Progenitor cell of endocrine pancreas (in vitro differentiated cells): ENCODE results near the gene EN2. TPM values are rescaled to one million over a fixed set of nuclear protein-coding genes. Genes with fewer than 3 reads are reported as not detected.

Experiments
- DNase-seq: peaks from one replicate; pipeline ENCODE4 v3.0.0; 2021; ENCODE audit warnings: low spot score; ENCODE audit not compliant: unreplicated experiment
- H3K27ac Mint-ChIP-seq: 2 replicates; pipeline ENCODE4 v1.8.0; 2021; ENCODE audit warnings: mild to moderate bottlenecking, moderate library complexity, mixed read lengths
- H3K27me3 Mint-ChIP-seq: 2 replicates; pipeline ENCODE4 v1.8.0; 2021; ENCODE audit warnings: mixed read lengths
- H3K36me3 Mint-ChIP-seq: 2 replicates; pipeline ENCODE4 v1.8.0; 2022; ENCODE audit warnings: mixed read lengths; ENCODE audit not compliant: insufficient read depth
- H3K4me1 Mint-ChIP-seq: 2 replicates; pipeline ENCODE4 v1.8.0; 2021; ENCODE audit warnings: low read depth, mixed read lengths
- H3K4me3 Mint-ChIP-seq: 2 replicates; pipeline ENCODE4 v1.8.0; 2021; ENCODE audit warnings: low read depth, mild to moderate bottlenecking, moderate library complexity, mixed read lengths
- H3K9me3 Mint-ChIP-seq: 2 replicates; pipeline ENCODE4 v1.8.0; 2021; ENCODE audit warnings: low read depth, mixed read lengths
- total RNA-seq: library from RNA; stranded (reverse); gene quantifications from 2 replicates; pipeline ENCODE4 v1.2.1, GENCODE V29; 2021
- TF ChIP-seq, protein P1 (sequence below): fragments of 200-600 bp; sonication (generic); IDR thresholded peaks from one replicate; pipeline ENCODE4 v1.5.0; 2021; ENCODE audit warnings: antibody characterized with exemption, mild to moderate bottlenecking; ENCODE audit not compliant: unreplicated experiment

EN2 gene
- total RNA-seq, 1 donor from 2014 or later, result not detected

DNA sequence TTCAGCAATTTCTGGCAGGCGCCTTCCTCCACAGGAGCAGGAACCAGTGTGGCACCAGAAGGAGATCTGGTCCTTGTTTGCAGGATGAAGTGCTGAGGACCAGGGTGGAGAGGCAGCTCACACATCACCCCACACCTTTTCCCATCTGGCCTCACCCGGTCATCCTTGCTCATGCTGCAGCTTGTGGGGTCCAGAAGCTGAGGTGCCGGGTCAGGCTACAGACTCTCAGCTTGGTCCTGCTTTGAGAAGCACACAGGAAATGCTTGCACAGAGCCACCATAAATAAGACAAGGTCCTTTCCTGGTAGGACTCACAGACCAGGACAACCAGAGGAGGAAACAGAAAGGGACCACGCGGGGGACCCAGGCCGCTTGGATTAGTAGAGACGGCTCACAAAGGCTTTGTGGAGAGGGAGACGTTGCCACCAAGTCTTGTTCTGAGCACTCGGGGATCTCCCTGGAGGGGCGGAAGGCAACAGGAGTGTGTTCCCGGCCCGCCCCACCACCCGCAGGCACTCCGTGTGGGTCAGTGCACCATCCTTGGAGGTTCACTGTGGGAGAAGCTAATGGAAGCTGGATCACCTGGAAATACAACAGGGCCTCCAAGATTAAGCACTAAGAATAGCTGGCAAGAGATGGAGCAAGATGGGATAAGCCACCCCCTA lies 29.6 kb upstream of the EN2 start:
- peaks cover 84% of the 10 kb centered on the region for H3K27me3 Mint-ChIP-seq

DNA sequence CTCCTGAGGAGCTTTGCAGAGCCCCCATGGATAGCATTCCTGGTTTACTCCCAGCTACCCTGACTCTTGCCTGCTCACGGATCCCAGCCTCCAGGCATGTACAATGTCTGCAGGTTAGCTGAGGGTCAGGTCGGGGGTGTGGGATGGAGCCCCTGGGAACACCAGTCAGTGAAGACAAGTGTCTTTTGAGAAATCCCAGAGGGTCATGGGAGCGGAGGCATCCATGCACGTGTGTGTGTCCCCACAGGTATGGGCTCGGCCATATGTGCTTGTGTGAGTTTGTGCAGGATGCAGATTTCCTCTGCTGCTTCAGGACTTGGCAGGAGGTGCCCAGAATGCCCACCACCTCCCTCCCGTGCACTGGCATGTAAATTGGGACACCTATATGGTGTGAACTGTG lies 28.3 kb upstream of the EN2 start:
- H3K4me1 Mint-ChIP-seq, result no peaks in the 10 kb centered on the region

More for the DNA sequence above, 29.6 kb upstream of the EN2 start:
- H3K9me3 Mint-ChIP-seq, result no peaks in the 10 kb centered on the region
- DNase-seq, result no peak
- H3K27ac Mint-ChIP-seq, result no peak overlapping the region
- H3K36me3 Mint-ChIP-seq, result no peaks in the 10 kb centered on the region
- no peaks in the 10 kb centered on the region for H3K4me1 Mint-ChIP-seq
- no peak overlapping the region for H3K4me3 Mint-ChIP-seq
- TF ChIP-seq, protein P1, sequence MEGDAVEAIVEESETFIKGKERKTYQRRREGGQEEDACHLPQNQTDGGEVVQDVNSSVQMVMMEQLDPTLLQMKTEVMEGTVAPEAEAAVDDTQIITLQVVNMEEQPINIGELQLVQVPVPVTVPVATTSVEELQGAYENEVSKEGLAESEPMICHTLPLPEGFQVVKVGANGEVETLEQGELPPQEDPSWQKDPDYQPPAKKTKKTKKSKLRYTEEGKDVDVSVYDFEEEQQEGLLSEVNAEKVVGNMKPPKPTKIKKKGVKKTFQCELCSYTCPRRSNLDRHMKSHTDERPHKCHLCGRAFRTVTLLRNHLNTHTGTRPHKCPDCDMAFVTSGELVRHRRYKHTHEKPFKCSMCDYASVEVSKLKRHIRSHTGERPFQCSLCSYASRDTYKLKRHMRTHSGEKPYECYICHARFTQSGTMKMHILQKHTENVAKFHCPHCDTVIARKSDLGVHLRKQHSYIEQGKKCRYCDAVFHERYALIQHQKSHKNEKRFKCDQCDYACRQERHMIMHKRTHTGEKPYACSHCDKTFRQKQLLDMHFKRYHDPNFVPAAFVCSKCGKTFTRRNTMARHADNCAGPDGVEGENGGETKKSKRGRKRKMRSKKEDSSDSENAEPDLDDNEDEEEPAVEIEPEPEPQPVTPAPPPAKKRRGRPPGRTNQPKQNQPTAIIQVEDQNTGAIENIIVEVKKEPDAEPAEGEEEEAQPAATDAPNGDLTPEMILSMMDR, result no peak

DNA sequence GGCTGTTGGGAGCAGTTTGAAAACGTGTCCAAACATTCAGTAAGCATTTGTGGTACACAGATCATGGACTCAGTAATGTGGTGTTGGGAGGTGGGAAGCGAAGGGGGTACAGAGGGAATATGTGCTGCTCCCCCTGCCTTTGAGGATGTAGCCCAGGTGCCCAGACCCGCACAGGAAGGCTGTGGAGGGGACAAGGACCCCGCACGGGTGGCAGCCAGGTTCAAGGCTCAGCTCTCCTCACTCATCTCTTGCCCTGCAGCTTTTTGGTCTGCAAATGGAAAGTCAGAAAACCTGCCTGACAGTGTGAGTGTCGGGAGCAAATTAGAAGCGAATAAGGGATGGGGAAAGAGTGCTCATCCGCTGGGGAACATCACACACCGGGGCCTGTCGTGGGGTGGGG lies 27.3 kb upstream of the EN2 start:
- peaks cover 88% of the 10 kb centered on the region for H3K27me3 Mint-ChIP-seq
- no peaks in the 10 kb centered on the region for H3K36me3 Mint-ChIP-seq
- DNase-seq, result no peak
- H3K9me3 Mint-ChIP-seq, result no peaks in the 10 kb centered on the region
- H3K4me3 Mint-ChIP-seq, result no peak overlapping the region
- TF ChIP-seq, protein P1, result no peak
- H3K4me1 Mint-ChIP-seq, result no peaks in the 10 kb centered on the region
- no peak overlapping the region for H3K27ac Mint-ChIP-seq

More for the DNA sequence above, 28.3 kb upstream of the EN2 start:
- Mint-ChIP-seq H3K4me3 (no peak overlapping the region), H3K36me3 (no peaks in the 10 kb centered on the region), H3K27me3 (peaks cover 89% of the 10 kb centered on the region), H3K9me3 (no peaks in the 10 kb centered on the region), H3K27ac (no peak overlapping the region)
- no peak for DNase-seq
- TF ChIP-seq, protein P1, result no peak

GRCh38 chr7:155431231-155431630 lies 26.7 kb upstream of the EN2 start:
- Mint-ChIP-seq H3K4me1 (no peaks in the 10 kb centered on the region), H3K36me3 (no peaks in the 10 kb centered on the region), H3K9me3 (no peaks in the 10 kb centered on the region), H3K4me3 (no peak overlapping the region), H3K27ac (no peak overlapping the region), H3K27me3 (peaks cover 88% of the 10 kb centered on the region)
- no peak for DNase-seq
- TF ChIP-seq, protein P1, result no peak

DNA sequence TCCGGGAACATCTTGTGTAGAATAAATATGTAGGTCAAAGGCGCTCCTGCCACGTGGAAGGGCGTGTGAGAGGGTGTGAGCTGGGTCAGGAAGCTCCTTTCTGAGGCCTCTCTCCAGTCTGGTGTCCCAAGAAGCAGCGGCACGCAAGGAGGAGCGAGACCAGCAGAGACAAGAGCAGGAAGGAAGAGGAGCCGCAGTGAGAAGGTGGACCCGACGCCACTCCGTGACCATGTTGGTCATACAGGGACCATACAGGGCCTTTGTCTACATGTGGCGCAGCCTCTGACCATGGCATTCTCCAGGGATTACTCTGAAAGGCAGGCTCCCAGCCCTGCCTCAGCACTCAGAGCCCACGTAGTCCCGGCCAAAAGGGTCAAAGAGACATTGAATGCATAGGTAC lies 26.2 kb upstream of the EN2 start:
- no peak overlapping the region for H3K27ac Mint-ChIP-seq
- no peak for DNase-seq
- H3K9me3 Mint-ChIP-seq, result no peaks in the 10 kb centered on the region
- H3K27me3 Mint-ChIP-seq, result peaks cover 89% of the 10 kb centered on the region
- no peaks in the 10 kb centered on the region for H3K4me1 Mint-ChIP-seq
- H3K4me3 Mint-ChIP-seq, result no peak overlapping the region
- H3K36me3 Mint-ChIP-seq, result no peaks in the 10 kb centered on the region
- TF ChIP-seq, protein P1, result no peak
